ENCODE data around the gene NUDT7.

- TF ChIP-seq CTCF (IDR thresholded peaks at IDR 0.05; ENCODE audit: insufficient read depth, low read length) (no peak), POLR2AphosphoS5 (IDR thresholded peaks at IDR 0.05; ENCODE audit: low read depth) (no peak), SPI1 (IDR thresholded peaks at IDR 0.05; ENCODE audit: borderline replicate concordance, low read depth) (no peak), REST (IDR thresholded peaks at IDR 0.05; ENCODE audit: insufficient replicate concordance, low read depth) (no peak), GABPA (IDR thresholded peaks at IDR 0.05; ENCODE audit: low read depth) (no peak)
These were observed 36.2 kb downstream of the NUDT7 start for GRCh38 chr16:77758508-77758907.
